H1 (cell line): ENCODE results near the gene GRAMD2A. TPM values are rescaled to one million over a fixed set of nuclear protein-coding genes. Genes with fewer than 3 reads are reported as not detected.

Experiments used
- CTCF ChIA-PET: fragments of 300-600 bp; sonication (Branson Sonifier 250); formaldehyde crosslinking; loops from one replicate; lab custom pipeline; 2021; ENCODE audit not compliant: partially characterized antibody; lab: Charles Lee
- POLR2A ChIA-PET: fragments of 300-600 bp; sonication (Branson Sonifier 250); formaldehyde crosslinking; loops from one replicate; lab custom pipeline; 2021; ENCODE audit warnings: inconsistent platforms; ENCODE audit not compliant: partially characterized antibody; lab: Charles Lee
- DNase-seq, 2 experiments: peaks; one replicate each; pipeline versions ENCODE4 v3.0.0 to v3.0.0-alpha.2; 2010 to 2022; ENCODE audit warnings: low spot score in 2 of 2, low read depth in 1 of 2, mixed read lengths in 1 of 2
- FAIRE-seq: peaks from 2 replicates; lab custom pipeline; 2011; peaks lifted over from hg19 to GRCh38; lab: Jason Lieb, UNC
- H2AFZ ChIP-seq: 2 replicates; pipeline ENCODE4 v1.8.1; 2012; ENCODE audit warnings: low read length, inconsistent platforms
- H2AK5ac ChIP-seq: 2 replicates; pipeline ENCODE4 v1.6.1; 2013; ENCODE audit warnings: low read depth, low read length
- H2BK120ac ChIP-seq: replicated peaks from 2 replicates; pipeline ENCODE3; 2013; ENCODE audit warnings: low read depth, low read length, inconsistent platforms
- H2BK12ac ChIP-seq: 2 replicates; pipeline ENCODE4 v1.6.1; 2013; ENCODE audit warnings: low read depth, low read length
- H2BK15ac ChIP-seq: 2 replicates; pipeline ENCODE4 v1.6.1; 2013; ENCODE audit warnings: low read length
- H2BK20ac ChIP-seq: 2 replicates; pipeline ENCODE4 v1.6.1; 2013; ENCODE audit warnings: low read length
- H2BK5ac ChIP-seq: 2 replicates; pipeline ENCODE4 v1.6.1; 2013; ENCODE audit warnings: low read depth, low read length
- H3K14ac ChIP-seq: 2 replicates; pipeline ENCODE4 v1.6.1; 2013; ENCODE audit warnings: inconsistent platforms; ENCODE audit not compliant: insufficient read length
- H3K18ac ChIP-seq: 2 replicates; pipeline ENCODE4 v1.6.1; 2013; ENCODE audit warnings: low read length; ENCODE audit errors: extremely low read depth
- H3K23ac ChIP-seq: 2 replicates; pipeline ENCODE4 v1.6.1; 2013; ENCODE audit warnings: inconsistent platforms; ENCODE audit not compliant: insufficient read length
- H3K23me2 ChIP-seq: 2 replicates; pipeline ENCODE4 v1.6.1; 2013; ENCODE audit warnings: low read depth, low read length
- H3K27ac ChIP-seq: 2 replicates; pipeline ENCODE4 v1.6.1; 2011; ENCODE audit warnings: low read depth, low read length, inconsistent platforms
- H3K27me3 ChIP-seq, 4 experiments: replicated peaks in 1 of 4; 1 replicate in 1 of 4; 2 replicates in 3 of 4; pipeline versions ENCODE4 v1.6.1 to v1.8.1; 2011 to 2013; ENCODE audit warnings: low read length in 3 of 4, mild to moderate bottlenecking in 3 of 4, inconsistent platforms in 2 of 4, mixed read lengths in 2 of 4, moderate library complexity in 1 of 4; ENCODE audit not compliant: control insufficient read depth in 3 of 4, insufficient read depth in 3 of 4; ENCODE audit errors: extremely low read depth in 1 of 4
- H3K36me3 ChIP-seq, 4 experiments: 2 replicates each; pipeline versions ENCODE4 v1.6.1 to v1.8.1; 2011 to 2013; ENCODE audit warnings: mild to moderate bottlenecking in 4 of 4, low read length in 3 of 4, moderate library complexity in 2 of 4, control low read depth in 1 of 4, inconsistent platforms in 1 of 4; ENCODE audit not compliant: insufficient read depth in 4 of 4, control insufficient read depth in 2 of 4
- H3K4ac ChIP-seq: replicated peaks from 2 replicates; pipeline ENCODE3; 2013; ENCODE audit warnings: low read length, low read depth, mixed read lengths, inconsistent platforms; ENCODE audit not compliant: insufficient read length
- H3K4me1 ChIP-seq, 4 experiments: replicated peaks in 1 of 4; 1 replicate in 1 of 4; 2 replicates in 3 of 4; pipeline versions ENCODE4 v1.6.1 to v1.8.1; 2011 to 2013; ENCODE audit warnings: low read length in 3 of 4, inconsistent platforms in 2 of 4, mixed read lengths in 1 of 4; ENCODE audit not compliant: insufficient read depth in 4 of 4, control insufficient read depth in 3 of 4
- H3K4me2 ChIP-seq, 2 experiments: 2 replicates each; pipeline versions ENCODE4 v1.6.1 to v1.8.1; 2011 to 2013; ENCODE audit warnings: low read depth in 2 of 2, low read length in 2 of 2, control low read depth in 1 of 2, inconsistent platforms in 1 of 2, mild to moderate bottlenecking in 1 of 2; ENCODE audit not compliant: insufficient read depth in 1 of 2
- H3K4me3 ChIP-seq, 4 experiments: fragments of 200-600, 300-600 bp in 1 of 4; sonication (generic), shearing (Covaris generic), sonication (Bioruptor Twin) in 1 of 4; 2 replicates each; pipeline versions ENCODE4 v1.5.1 to v1.8.1; 2011 to 2016; ENCODE audit warnings: low read length in 4 of 4, low read depth in 3 of 4, control low read depth in 2 of 4, inconsistent platforms in 2 of 4, mild to moderate bottlenecking in 2 of 4, mixed read lengths in 1 of 4, moderate library complexity in 1 of 4; ENCODE audit not compliant: insufficient read depth in 2 of 4; ENCODE audit errors: extremely low read depth in 1 of 4
- H3K56ac ChIP-seq: replicated peaks from 2 replicates; pipeline ENCODE3; 2013; ENCODE audit warnings: low read depth, mild to moderate bottlenecking, mixed read lengths, low read length, inconsistent platforms; ENCODE audit not compliant: insufficient read length
- H3K79me1 ChIP-seq: 2 replicates; pipeline ENCODE4 v1.6.1; 2013; ENCODE audit warnings: low read depth, low read length, control low read depth
- H3K79me2 ChIP-seq, 2 experiments: 2 replicates each; pipeline versions ENCODE4 v1.6.1 to v1.8.1; 2012 to 2013; ENCODE audit warnings: low read length in 2 of 2, mild to moderate bottlenecking in 2 of 2, inconsistent platforms in 1 of 2; ENCODE audit not compliant: insufficient read depth in 2 of 2, control insufficient read depth in 1 of 2
- H3K9ac ChIP-seq, 4 experiments: replicated peaks in 1 of 4; 1 replicate in 1 of 4; 2 replicates in 3 of 4; pipeline versions ENCODE4 v1.6.1 to v1.8.1; 2011 to 2013; ENCODE audit warnings: low read depth in 3 of 4, low read length in 3 of 4, control low read depth in 2 of 4, mild to moderate bottlenecking in 2 of 4, moderate library complexity in 2 of 4, inconsistent platforms in 1 of 4; ENCODE audit errors: extremely low read depth in 1 of 4
- H3K9me3 ChIP-seq, 2 experiments: 2 replicates each; pipeline versions ENCODE4 v1.6.1 to v1.8.1; 2012 to 2013; ENCODE audit warnings: mild to moderate bottlenecking in 2 of 2, moderate library complexity in 2 of 2, control low read depth in 1 of 2, inconsistent platforms in 1 of 2, low read depth in 1 of 2, low read length in 1 of 2, mixed read lengths in 1 of 2; ENCODE audit not compliant: insufficient read depth in 2 of 2
- H4K20me1 ChIP-seq, 2 experiments: replicated peaks in 1 of 2; 2 replicates each; pipeline versions ENCODE3 to v1.8.1; 2011 to 2013; ENCODE audit warnings: inconsistent platforms in 2 of 2, low read length in 2 of 2, mild to moderate bottlenecking in 1 of 2; ENCODE audit not compliant: insufficient read depth in 2 of 2, control insufficient read depth in 1 of 2
- H4K5ac ChIP-seq: 2 replicates; pipeline ENCODE4 v1.6.1; 2013; ENCODE audit warnings: low read length, low read depth, mixed read lengths, inconsistent platforms; ENCODE audit not compliant: insufficient read length
- H4K8ac ChIP-seq: 2 replicates; pipeline ENCODE4 v1.8.0; 2013; ENCODE audit warnings: mild to moderate bottlenecking, moderate library complexity, low read length, inconsistent platforms; ENCODE audit not compliant: insufficient read depth; ENCODE audit errors: extremely low read depth
- H4K91ac ChIP-seq: replicated peaks from 2 replicates; pipeline ENCODE3; 2013; ENCODE audit warnings: low read length, mixed read lengths, inconsistent platforms; ENCODE audit not compliant: insufficient read length
- ASH2L ChIP-seq: fragments of 200-600, 300-600 bp; sonication (generic); IDR thresholded peaks from one replicate; pipeline ENCODE4 v1.7.1; 2017; ENCODE audit warnings: low read length
- HDAC2 ChIP-seq, 2 experiments: fragments of 300-600 bp in 1 of 2; sonication (generic) in 1 of 2; IDR thresholded peaks; 2 replicates each; pipeline ENCODE4 v1.6.1; 2011 to 2012; ENCODE audit warnings: low read depth in 2 of 2, low read length in 2 of 2, mild to moderate bottlenecking in 2 of 2, moderate library complexity in 2 of 2, borderline replicate concordance in 1 of 2, inconsistent platforms in 1 of 2
- KDM5A ChIP-seq: fragments of 200-600 bp; IDR thresholded peaks from 2 replicates; pipeline ENCODE4 v1.7.1; 2012; ENCODE audit warnings: mild to moderate bottlenecking, low read length, inconsistent platforms, mixed read lengths
- SIN3A ChIP-seq, 2 experiments: IDR thresholded peaks in 1 of 2; conservative IDR thresholded peaks in 1 of 2; 2 replicates each; pipeline ENCODE4 v1.6.1; 2011 to 2012; ENCODE audit warnings: low read length in 2 of 2, improper control_type of control experiment in 1 of 2, low read depth in 1 of 2, mild to moderate bottlenecking in 1 of 2
- WGBS, 2 experiments: shearing (Covaris generic) in 1 of 2; methylation state at CpG; one replicate each; pipeline versions ENCODE4 v1.1.6 to v1.1.7; 2013 to 2015; ENCODE audit warnings: low lambda C conversion rate in 2 of 2, mixed read lengths in 2 of 2, inconsistent platforms in 1 of 2, low coverage in 1 of 2, missing lambda C conversion rate in 1 of 2; ENCODE audit not compliant: insufficient replicate concordance in 2 of 2, insufficient coverage in 1 of 2, insufficient read length in 1 of 2; ENCODE audit errors: extremely low coverage in 1 of 2, missing lambda C conversion rate in 1 of 2; 5-methylcytosine and 5-hydroxymethylcytosine counted together
- polyA plus RNA-seq, 7 experiments: library from polyadenylated mRNA; depleted of rRNA in 3 of 7; stranded (reverse) in 5 of 7; unstranded in 2 of 7; fragments of >200 nt in 5 of 7; fragments of 200-250 nt in 2 of 7; gene quantifications; 1 replicate in 5 of 7; 2 replicates in 1 of 7; 4 replicates in 1 of 7; pipeline versions ENCODE4 v1.2.1 to v1.2.3, GENCODE V29; 2011 to 2013; ENCODE audit warnings: missing spikeins in 2 of 7, mixed read lengths in 2 of 7
- total RNA-seq: library from RNA; stranded (reverse); fragmentation: NEBNext Ultra II Directional; extraction: Animal tissue kit (Norgen Biotek cat#: 25700); gene quantifications from 2 replicates; pipeline ENCODE4 v1.2.1, GENCODE V29; 2021

The GRAMD2A gene
- total and polyA plus RNA-seq, 2 of the 8 experiments (the other 6 are each of a cell fraction or from before 2014, with no cell fraction given): 0.57 to 1.5 TPM

- Histone ChIP-seq H3K9me3 (no peaks in the 10 kb centered on the region), H3K79me2 (peaks cover 0 to 35% of the 10 kb centered on the region in 2 experiments; a peak in 2 of 4 replicates), H2BK120ac (no peak overlapping the region), H3K14ac (no peak overlapping the region), H3K23me2 (peaks cover 11% of the 10 kb centered on the region), H2AK5ac (no peak overlapping the region), H2BK20ac (no peak overlapping the region), H4K20me1 (peaks cover 2 to 3% of the 10 kb centered on the region in 2 experiments), H3K4me3 (peak overlapping the region; percentile 80 to 86 (median 84)), H2BK15ac (no peak overlapping the region), H4K8ac (no peak overlapping the region), H3K4ac (no peak overlapping the region), H3K79me1 (peaks cover 3% of the 10 kb centered on the region; the same call in 1 of the 2 replicates), H4K5ac (no peak overlapping the region), H3K27me3 (no peaks in the 10 kb centered on the region; a peak in 1 of 7 replicates), H3K23ac (no peak overlapping the region), H3K36me3 (no peaks in the 10 kb centered on the region), H3K18ac (no peak overlapping the region; the same call in 1 of the 2 replicates), H4K91ac (no peak overlapping the region), H2BK5ac (no peak overlapping the region), H3K9ac (peak overlapping the region in 3 of 4 experiments; percentile 51 to 59 (median 55); a peak in 5 of 7 replicates), H2AFZ (no peak overlapping the region), H2BK12ac (peak overlapping the region; percentile 33; the same call in 1 of the 2 replicates), H3K4me2 (peak overlapping the region; percentile 79 to 93), H3K27ac (no peak overlapping the region), H3K4me1 (peaks cover 0 to 3% (median 2%) of the 10 kb centered on the region in 4 experiments; a peak in 4 of 7 replicates), H3K56ac (no peak overlapping the region)
- 5% methylated on average over 24 of the region's 24 CpGs; no CpG with 5 or more reads in 1 of the 2 experiments for WGBS, 2 experiments
- TF ChIP-seq SIN3A (conservative IDR thresholded peaks at IDR 0.05 in 1 of 2, IDR thresholded peaks at IDR 0.05 in 1 of 2; ENCODE audit: low read depth in 1 of 2, low read length in 2 of 2): peak in 1 of 2 experiments; percentile 60; a peak in 1 of 4 replicates
- TF ChIP-seq HDAC2 (IDR thresholded peaks at IDR 0.05; ENCODE audit: borderline replicate concordance in 1 of 2, low read depth in 2 of 2, low read length in 2 of 2): 0 out of 4 replicates have a peak, but pooled peaks of 1 of the 2 experiments have one; percentile 15
- no peak for TF ChIP-seq KDM5A
- peak; percentile 22 for TF ChIP-seq ASH2L
- ChIA-PET CTCF (interaction anchor here (1.5 kb wide), 1 partner anchor 17 kb away, joined by 3 read pairs; no protein-coding TSS in a partner anchor), POLR2A (interaction anchor here (0.5 to 1.9 kb wide), 3 partner anchors 9 to 273 kb away, joined by 3 to 6 read pairs (median 3); no protein-coding TSS in a partner anchor)
- DNase-seq (peak in 1 of 2 experiments; percentile 9), FAIRE-seq (no peak)
Observed at GRCh38 chr15:72116731-72117485, 80.7 kb downstream of the GRAMD2A start.
